ENCODE results near the gene S1PR5.

The S1PR5 gene

GRCh38 chr19:10513223-10513622 is 4.0 kb downstream of the S1PR5 start:
- DNase-seq: no peak

- peak in 1 of 2 donors; percentile 41 for DNase-seq
These were observed 6.9 kb downstream of the S1PR5 start for GRCh38 chr19:10510301-10510802.

DNA sequence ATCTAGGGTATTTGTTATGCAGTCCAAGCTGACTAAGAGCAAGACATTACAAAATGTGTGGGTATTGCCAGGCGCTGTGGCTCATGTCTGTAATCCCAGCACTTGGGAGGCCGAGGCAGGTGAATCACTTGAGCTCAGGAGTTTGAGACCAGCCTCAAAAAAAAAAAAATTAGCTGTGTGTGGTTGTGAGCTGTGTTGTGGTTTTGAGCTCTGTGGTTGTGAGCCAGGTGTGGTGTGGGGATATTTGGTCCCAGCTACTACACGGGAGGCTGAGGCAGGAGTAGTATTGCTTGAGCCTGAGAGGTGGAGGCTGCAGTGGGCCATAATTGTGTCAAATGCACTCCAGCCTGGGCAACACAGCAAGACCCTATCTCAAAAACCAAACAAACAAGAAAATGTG is 8.5 kb downstream of the S1PR5 start:
- DNase-seq: no peak

DNA sequence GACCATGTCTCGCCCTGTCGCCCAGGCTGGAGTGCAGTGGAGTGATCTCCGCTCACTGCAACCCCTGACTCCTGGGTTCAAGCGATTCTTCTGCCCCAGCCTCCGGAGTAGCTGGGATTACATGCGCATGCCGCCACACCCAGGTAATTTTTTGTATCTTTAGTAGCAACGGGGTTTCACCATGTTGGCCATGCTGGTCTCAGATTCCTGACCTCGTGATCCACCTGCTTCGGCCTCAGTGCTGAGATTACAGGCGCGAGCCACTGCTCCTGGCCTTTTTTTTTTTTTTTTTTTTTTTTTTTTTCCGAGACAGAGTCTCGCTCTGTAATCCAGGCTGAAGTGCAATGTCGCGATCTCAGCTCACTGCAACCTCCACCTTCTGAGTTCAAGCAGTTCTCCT is 9.2 kb downstream of the S1PR5 start:
- DNase-seq: no peak

GRCh38 chr19:10505583-10506229 is 11.5 kb downstream of the S1PR5 start:
- peak; percentile 63 to 93 for DNase-seq

DNA sequence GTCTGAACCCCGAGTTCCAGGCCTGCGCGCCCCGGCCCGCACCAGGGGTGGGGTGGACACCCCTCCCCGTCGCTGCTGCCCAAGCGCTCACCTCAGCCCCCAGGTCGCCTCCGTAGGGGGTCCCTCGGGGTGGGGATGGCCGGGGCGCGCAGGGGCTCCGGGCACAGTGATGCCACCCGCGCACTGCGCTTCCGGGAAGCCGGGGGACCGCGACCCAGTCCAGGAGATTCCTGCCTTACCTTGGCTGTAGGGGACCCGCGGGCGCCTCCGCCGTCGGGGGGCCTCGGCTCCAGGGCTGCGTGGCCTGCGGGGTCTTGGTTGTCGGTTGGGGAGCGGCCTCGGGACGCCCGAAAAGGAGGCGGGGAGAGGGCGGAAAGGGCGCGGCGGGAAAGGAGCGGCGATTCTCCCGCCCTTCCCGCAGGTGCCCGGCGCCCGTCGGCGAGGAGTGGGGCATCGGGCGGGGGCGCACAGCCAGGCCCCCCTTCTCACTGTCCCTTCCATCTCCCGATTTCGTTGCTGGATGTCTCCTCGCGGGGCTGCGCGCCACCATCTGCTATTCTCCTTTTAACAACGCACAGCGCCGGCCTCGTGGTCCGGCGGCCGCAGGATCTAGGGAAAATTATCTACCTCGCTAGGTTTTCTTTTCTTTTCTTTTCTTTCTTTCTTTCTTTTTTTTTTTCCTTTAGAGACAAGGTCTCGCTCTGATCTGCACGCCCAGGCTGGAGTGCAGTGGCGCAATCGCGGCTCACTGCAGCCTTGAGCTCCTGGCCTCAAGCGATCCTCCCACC is 14.1 kb downstream of the S1PR5 start, which contains the start of gene KEAP1:
KEAP1 (minus strand) TSS at position 355 of the 788 bp plus-strand sequence. CDS start 3,323 bp downstream, outside the sequence.
- DNase-seq: peak in 1 of 2 donors; percentile 14

DNA sequence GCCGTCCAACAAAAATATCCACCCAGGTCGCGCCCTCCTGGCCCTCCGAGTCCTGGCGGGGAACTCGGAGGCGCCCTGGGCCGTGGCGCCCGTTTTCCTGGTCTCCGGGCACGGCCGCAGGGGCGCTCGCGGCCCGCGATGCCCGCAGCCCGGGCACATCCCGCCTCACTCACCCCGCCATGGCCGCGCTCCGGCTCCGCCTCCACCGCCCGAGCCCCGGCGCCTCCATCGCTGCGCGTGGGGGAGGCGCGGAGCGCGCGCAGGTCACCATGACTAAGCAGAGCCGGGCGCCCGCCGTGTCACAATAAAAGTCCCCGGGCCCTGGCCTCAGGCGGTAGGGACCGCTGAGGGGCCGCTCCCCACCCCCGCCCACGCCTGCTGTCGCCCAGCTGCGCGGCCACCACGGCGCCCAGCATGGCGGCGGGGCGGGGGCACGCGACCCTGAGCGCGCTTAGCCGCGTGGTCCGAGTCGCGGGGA is 14.7 kb downstream of the S1PR5 start:
- DNase-seq: peak; percentile 88 to 90

- DNase-seq: peak; percentile 64
These were observed 15.2 kb downstream of the S1PR5 start for GRCh38 chr19:10501971-10502523.

DNA sequence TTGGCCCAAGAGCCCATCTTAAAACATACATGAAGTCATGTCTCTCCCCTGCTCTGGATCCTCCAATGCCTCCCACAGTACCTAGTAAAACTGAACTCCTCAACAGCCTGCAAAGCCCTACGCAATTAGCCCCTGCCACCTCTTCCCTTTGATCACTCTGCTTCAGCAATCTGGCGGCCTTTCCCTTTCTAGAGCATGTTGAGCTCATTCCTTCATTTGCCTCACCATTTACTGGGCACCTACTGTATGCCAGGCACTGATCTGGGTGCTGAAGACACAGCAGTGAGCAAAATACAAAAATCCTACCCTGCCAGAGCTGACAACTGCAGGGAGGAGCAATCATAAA is 17.0 kb downstream of the S1PR5 start:
- DNase-seq: no peak

- DNase-seq: no peak
These were observed 17.5 kb downstream of the S1PR5 start for GRCh38 chr19:10499550-10500246.

DNA sequence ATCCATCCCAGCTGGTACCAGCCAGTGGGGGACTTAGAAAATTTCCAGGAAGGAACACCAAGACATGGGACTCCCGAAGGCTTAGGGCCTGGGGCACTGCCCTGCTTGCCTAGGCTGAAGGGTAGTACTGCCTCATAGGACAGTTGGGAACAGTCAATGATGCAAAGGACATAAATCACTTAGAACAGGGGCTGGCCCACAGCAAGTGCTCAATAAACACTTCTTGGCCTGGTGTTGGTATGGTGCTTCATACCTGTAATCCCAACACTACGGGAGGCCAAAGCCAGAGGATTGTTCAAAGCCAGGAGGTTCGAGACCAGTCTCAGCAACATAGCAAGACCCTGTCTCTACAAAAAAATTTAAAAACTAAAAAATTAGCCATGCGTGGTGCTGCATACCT is 19.9 kb downstream of the S1PR5 start:
- no peak for DNase-seq

DNA sequence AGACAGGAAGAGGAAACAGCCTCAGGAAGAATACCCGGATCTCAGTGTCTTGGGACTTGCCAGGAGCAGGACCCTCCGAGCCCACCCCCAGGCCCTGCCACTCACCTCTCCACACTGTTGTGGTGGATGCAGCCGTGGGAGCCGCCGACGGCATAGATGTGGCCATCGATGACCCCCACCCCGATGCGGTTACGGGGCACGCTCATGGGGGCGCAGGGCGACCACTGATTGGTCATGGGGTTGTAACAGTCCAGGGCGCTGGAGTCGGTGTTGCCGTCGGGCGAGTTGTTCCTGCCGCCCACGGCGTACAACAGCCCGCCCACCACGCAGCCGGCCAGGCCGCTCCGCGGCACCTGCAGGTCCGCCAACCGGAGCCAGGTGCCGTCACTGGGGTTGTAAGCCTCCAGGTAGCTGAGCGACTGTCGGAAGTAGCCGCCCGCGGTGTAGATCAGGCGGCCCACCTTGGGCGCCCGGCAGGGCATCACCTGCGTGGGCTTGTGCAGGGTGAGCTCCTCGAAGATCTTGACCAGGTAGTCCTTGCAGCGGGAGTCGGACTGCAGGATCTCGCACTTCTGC is 25.7 kb downstream of the S1PR5 start:
- no peak for DNase-seq

- no peak for DNase-seq
These were observed 30.7 kb downstream of the S1PR5 start for GRCh38 chr19:10486551-10486950.

- peak; percentile 82 to 87 for DNase-seq
These were observed 38.3 kb downstream of the S1PR5 start for GRCh38 chr19:10478903-10479384.

- DNase-seq: no peak
These were observed 38.8 kb downstream of the S1PR5 start for GRCh38 chr19:10478476-10478875.

GRCh38 chr19:10474962-10475451 is 42.2 kb downstream of the S1PR5 start:
- DNase-seq: no peak

DNA sequence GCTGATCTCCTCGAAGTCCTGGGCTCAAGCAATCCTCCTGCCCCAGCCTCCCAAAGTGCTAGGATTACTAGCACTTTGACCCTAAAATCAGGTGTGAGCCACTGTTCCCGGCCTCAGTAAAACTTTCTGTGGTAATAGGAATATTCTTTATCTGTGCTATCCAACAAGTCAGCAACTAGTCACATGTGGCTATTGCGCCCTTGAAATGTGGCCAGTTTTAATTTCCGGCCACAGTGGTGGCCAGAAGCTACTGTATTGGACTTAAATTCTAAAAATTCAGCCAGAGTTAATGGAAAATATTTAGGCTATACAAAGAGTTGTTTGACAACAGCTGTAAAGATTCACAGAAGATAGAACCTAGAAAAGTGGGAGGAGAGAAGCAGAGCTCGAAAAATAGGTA is 44.1 kb downstream of the S1PR5 start:
- DNase-seq: no peak

DNA sequence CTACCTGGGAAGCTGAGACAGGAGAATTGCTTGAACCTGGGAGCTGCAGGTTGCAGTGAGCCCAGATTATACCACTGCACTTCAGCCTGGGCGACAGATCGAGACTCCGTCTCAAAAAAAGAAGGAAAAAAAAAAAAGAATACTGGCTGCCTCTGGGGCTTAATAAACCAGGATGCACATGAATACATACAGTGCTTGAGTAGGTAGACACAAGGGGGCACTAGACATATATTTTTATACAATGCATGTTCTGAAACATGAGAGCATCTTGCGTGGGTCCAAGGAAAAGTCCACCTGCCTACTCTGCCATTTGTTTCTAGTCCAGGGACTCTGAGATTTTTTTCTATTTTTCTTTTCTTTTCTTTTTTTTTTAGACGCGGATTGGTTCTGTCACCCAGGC is 45.3 kb downstream of the S1PR5 start:
- DNase-seq: peak; percentile 30 to 35

- no peak for DNase-seq
These were observed 49.1 kb downstream of the S1PR5 start for GRCh38 chr19:10468133-10468532.

GRCh38 chr19:10467104-10467706 is 50.0 kb downstream of the S1PR5 start:
- DNase-seq: no peak

DNA sequence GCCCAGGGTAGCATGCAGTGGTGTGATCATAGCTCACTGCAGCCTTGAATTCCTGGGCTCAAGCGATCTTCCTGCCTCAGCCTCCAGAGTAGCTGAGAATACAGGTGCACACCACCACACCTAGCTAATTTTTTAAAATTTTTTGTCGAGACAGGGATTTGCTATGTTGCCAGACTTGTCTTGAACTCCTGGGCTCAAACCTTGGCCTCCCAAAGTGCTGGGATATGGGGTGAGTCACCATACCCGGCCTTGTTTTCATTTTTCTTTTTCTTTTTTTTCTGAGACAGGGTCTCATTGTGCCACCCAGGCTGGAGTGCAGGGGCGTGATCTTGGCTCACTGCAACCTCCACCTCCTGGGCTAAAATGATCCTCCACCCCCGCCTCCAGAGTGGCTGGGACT is 52.8 kb downstream of the S1PR5 start:
- DNase-seq: no peak

All from inflammatory macrophage treated with lipopolysaccharide for 1 hour (primary cell).